Measurements from ENCODE around the gene HMX3. TPM values are rescaled to one million over a fixed set of nuclear protein-coding genes. Genes with fewer than 3 reads are reported as not detected.

The HMX3 gene
- total and polyA plus RNA-seq, 2 of the 8 experiments (the other 6 are each of a cell fraction or from before 2014, with no cell fraction given) = 0.05 TPM; not detected in 1

- peaks cover 0 to 46% of the 10 kb centered on the region in 2 experiments; a peak in 2 of 4 replicates for H3K79me2 ChIP-seq (ENCODE audit: control insufficient read depth in 1 of 2, insufficient read depth in 2 of 2, low read length in 2 of 2)
- H2BK20ac ChIP-seq (ENCODE audit: low read length) = no peak overlapping the region
- H4K20me1 ChIP-seq (replicated peaks in 1 of 2; ENCODE audit: control insufficient read depth in 1 of 2, insufficient read depth in 2 of 2, low read length in 2 of 2) = peaks cover 5 to 14% of the 10 kb centered on the region in 2 experiments
- no peak overlapping the region for H3K4me2 ChIP-seq (ENCODE audit: insufficient read depth in 1 of 2, low read depth in 2 of 2, low read length in 2 of 2)
- no peak for FAIRE-seq
- H3K23me2 ChIP-seq (ENCODE audit: low read depth, low read length) = no peaks in the 10 kb centered on the region
- H4K8ac ChIP-seq (ENCODE audit: extremely low read depth, insufficient read depth, low read length) = no peak overlapping the region
- H3K79me1 ChIP-seq (ENCODE audit: low read depth, low read length) = no peaks in the 10 kb centered on the region
- H2AFZ ChIP-seq (ENCODE audit: low read length) = no peak overlapping the region
- WGBS, 2 experiments (ENCODE audit: extremely low coverage in 1 of 2, insufficient coverage in 1 of 2, insufficient read length in 1 of 2, insufficient replicate concordance in 2 of 2, low coverage in 1 of 2, low lambda C conversion rate in 2 of 2, missing lambda C conversion rate in 1 of 2) = 93% methylated on average over 2 of the region's 2 CpGs; no CpG with 5 or more reads in 1 of the 2 experiments
- no peak overlapping the region for H2BK5ac ChIP-seq (ENCODE audit: low read depth, low read length)
- H3K18ac ChIP-seq (ENCODE audit: extremely low read depth, low read length) = no peak overlapping the region
- H4K5ac ChIP-seq (ENCODE audit: insufficient read length, low read depth, low read length) = no peak overlapping the region
- H3K23ac ChIP-seq (ENCODE audit: insufficient read length) = no peak overlapping the region
- H3K4ac ChIP-seq (replicated peaks; ENCODE audit: insufficient read length, low read depth, low read length) = no peak overlapping the region
- H3K56ac ChIP-seq (replicated peaks; ENCODE audit: insufficient read length, low read depth, low read length) = no peak overlapping the region
- no peaks in the 10 kb centered on the region for H3K9me3 ChIP-seq (ENCODE audit: insufficient read depth in 2 of 2, low read depth in 1 of 2, low read length in 1 of 2)
- ChIA-PET POLR2A (ENCODE audit: partially characterized antibody) (interaction anchor here (0.7 to 3.2 kb wide), 3 partner anchors 9 to 20 kb away, joined by 4 to 22 read pairs (median 6); partner anchors contain the start of gene BUB3), CTCF (ENCODE audit: partially characterized antibody) (interaction anchor here (0.6 to 3.2 kb wide), 6 partner anchors 9 to 474 kb away, joined by 3 to 13 read pairs (median 3); no protein-coding TSS in a partner anchor)
- H3K36me3 ChIP-seq (ENCODE audit: control insufficient read depth in 2 of 4, insufficient read depth in 4 of 4, low read length in 3 of 4) = peaks cover 16 to 67% (median 42%) of the 10 kb centered on the region in 4 experiments; a peak in 7 of 8 replicates
- no peak overlapping the region for H3K14ac ChIP-seq (ENCODE audit: insufficient read length)
- H3K27me3 ChIP-seq (replicated peaks in 1 of 4; ENCODE audit: control insufficient read depth in 3 of 4, extremely low read depth in 1 of 4, insufficient read depth in 3 of 4, low read length in 3 of 4) = no peaks in the 10 kb centered on the region
- H3K27ac ChIP-seq (ENCODE audit: low read depth, low read length) = no peak overlapping the region
- no peak overlapping the region for H2BK12ac ChIP-seq (ENCODE audit: low read depth, low read length)
- H3K9ac ChIP-seq (replicated peaks in 1 of 4; ENCODE audit: extremely low read depth in 1 of 4, low read depth in 3 of 4, low read length in 3 of 4) = no peak overlapping the region
- no peak overlapping the region for H3K4me3 ChIP-seq (ENCODE audit: extremely low read depth in 1 of 4, insufficient read depth in 2 of 4, low read depth in 3 of 4, low read length in 4 of 4)
- H3K4me1 ChIP-seq (replicated peaks in 1 of 4; ENCODE audit: control insufficient read depth in 3 of 4, insufficient read depth in 4 of 4, low read length in 3 of 4) = no peaks in the 10 kb centered on the region
- no peak overlapping the region for H2BK120ac ChIP-seq (replicated peaks; ENCODE audit: low read depth, low read length)
- no peak overlapping the region for H2AK5ac ChIP-seq (ENCODE audit: low read depth, low read length)
- DNase-seq (ENCODE audit: low read depth in 1 of 2, low spot score in 2 of 2) = no peak
- no peak overlapping the region for H2BK15ac ChIP-seq (ENCODE audit: low read length)
- H4K91ac ChIP-seq (replicated peaks; ENCODE audit: insufficient read length, low read length) = no peak overlapping the region
- no peak for TF ChIP-seq JUND (IDR thresholded peaks at IDR 0.05; ENCODE audit: low read length)
- TF ChIP-seq NANOG (IDR thresholded peaks at IDR 0.05; ENCODE audit: insufficient read depth, low read depth, low read length, poor library complexity, severe bottlenecking) = no peak
- TF ChIP-seq TCF12 (IDR thresholded peaks at IDR 0.05; ENCODE audit: low read depth, low read length) = no peak
- TF ChIP-seq BRCA1 (IDR thresholded peaks at IDR 0.05; ENCODE audit: low read depth, low read length) = no peak
- TF ChIP-seq YY1 (IDR thresholded peaks at IDR 0.05; ENCODE audit: low read depth, low read length) = no peak
- no peak for TF ChIP-seq SP2 (IDR thresholded peaks at IDR 0.05; ENCODE audit: low read length)
- TF ChIP-seq BCL11A (IDR thresholded peaks at IDR 0.05; ENCODE audit: low read depth in 2 of 2, low read length in 2 of 2) = no peak
- TF ChIP-seq TAF1 (IDR thresholded peaks at IDR 0.05; ENCODE audit: low read depth, low read length) = no peak
- TF ChIP-seq CREB1 (IDR thresholded peaks at IDR 0.05) = no peak
- TF ChIP-seq NRF1 (IDR thresholded peaks at IDR 0.05; ENCODE audit: low read depth, low read length) = no peak
- TF ChIP-seq CBX8 (IDR thresholded peaks at IDR 0.05; ENCODE audit: borderline replicate concordance, low read depth, low read length) = no peak
- TF ChIP-seq E2F6 (IDR thresholded peaks at IDR 0.05) = no peak
- TF ChIP-seq TBP (IDR thresholded peaks at IDR 0.05; ENCODE audit: low read depth, low read length) = no peak
- no peak for TF ChIP-seq ZNF274 (IDR thresholded peaks at IDR 0.05; ENCODE audit: borderline replicate concordance, extremely low read depth, low read length)
Observed at GRCh38 chr10:123166618-123167017, 30.8 kb downstream of the HMX3 start.
